ENCODE data around the gene STX8. TPM values are rescaled to one million over a fixed set of nuclear protein-coding genes. Genes with fewer than 3 reads are reported as not detected.

STX8 gene
- total RNA-seq, 1 experiment from 2014 or later = 38.8 TPM

- H3K9me3 ChIP-seq (ENCODE audit: control insufficient read depth in 1 of 2, insufficient read depth in 1 of 2, low read depth in 1 of 2, low read length in 2 of 2) = no peaks in the 10 kb centered on the region; a peak in 1 of 4 replicates
- CTCF ChIA-PET = no interaction called here
Measured at GRCh38 chr17:9225305-9226101, 350.1 kb downstream of the STX8 start.

More at GRCh38 chr17:9225305-9226101, 350.1 kb downstream of the STX8 start:
- Histone ChIP-seq H3K4me1 (ENCODE audit: control insufficient read depth in 1 of 2, insufficient read depth in 2 of 2, low read length in 2 of 2) (no peaks in the 10 kb centered on the region), H3K4me3 (replicated peaks in 1 of 2; ENCODE audit: low read depth in 1 of 2, low read length in 2 of 2) (no peak overlapping the region), H3K79me2 (ENCODE audit: insufficient read depth, low read length) (no peaks in the 10 kb centered on the region), H3K27me3 (ENCODE audit: insufficient read depth, low read length) (no peaks in the 10 kb centered on the region), H3K36me3 (ENCODE audit: control insufficient read depth in 1 of 2, insufficient read depth in 2 of 2, low read length in 2 of 2) (no peaks in the 10 kb centered on the region), H3K27ac (ENCODE audit: low read depth, low read length) (no peak overlapping the region), H2AFZ (ENCODE audit: low read depth, low read length, poor library complexity, severe bottlenecking) (no peak overlapping the region), H3K9me2 (ENCODE audit: insufficient read depth) (no peaks in the 10 kb centered on the region), H3K9ac (ENCODE audit: low read length) (no peak overlapping the region), H4K20me1 (ENCODE audit: insufficient read depth) (no peaks in the 10 kb centered on the region), H3K4me2 (ENCODE audit: low read length) (no peak overlapping the region)
- ATAC-seq (no peak), DNase-seq (ENCODE audit: low read depth, low spot score) (no peak)
- TF ChIP-seq SIN3A (IDR thresholded peaks at IDR 0.05; ENCODE audit: low read depth) = no peak
- TF ChIP-seq RAD21 (IDR thresholded peaks at IDR 0.05; ENCODE audit: low read depth) = no peak
- TF ChIP-seq ZFX (IDR thresholded peaks at IDR 0.05) = no peak
- no peak for TF ChIP-seq POLR2A (IDR thresholded peaks at IDR 0.05; ENCODE audit: borderline replicate concordance, extremely low read depth, insufficient read depth, insufficient read length)
- TF ChIP-seq POLR2AphosphoS5 (IDR thresholded peaks at IDR 0.05; ENCODE audit: low read depth, low read length) = no peak
- no peak for TF ChIP-seq EGR1 (IDR thresholded peaks at IDR 0.05; ENCODE audit: low read depth)
- no peak for TF ChIP-seq ZNF274 (IDR thresholded peaks at IDR 0.05; ENCODE audit: low read depth, low read length)
- TF ChIP-seq ZBTB33 (IDR thresholded peaks at IDR 0.05; ENCODE audit: extremely low read depth, insufficient replicate concordance, low read length) = no peak
- TF ChIP-seq JUND (IDR thresholded peaks at IDR 0.05) = no peak
- no peak for TF ChIP-seq ELF1 (IDR thresholded peaks at IDR 0.05; ENCODE audit: borderline replicate concordance, low read depth)
- no peak for TF ChIP-seq CEBPB (IDR thresholded peaks at IDR 0.05; ENCODE audit: low read depth)
- intact Hi-C loops (cut with micrococcal nuclease) = no loop called here
- RAD21 ChIA-PET (ENCODE audit: low non-redundant PET in 1 of 2, low total read pairs in 2 of 2, uncharacterized antibody in 2 of 2, unreplicated experiment in 2 of 2) = no interaction called here
- POLR2A ChIA-PET = no interaction called here
- BruUV-seq (replicated peaks) = no TSS peak
